IPS-15b (cell line): ENCODE measurements around the gene ACSM2B.
"Not testable (repeated sequence)": the region's sequence is repeated elsewhere in the genome, so short reads cannot be mapped to it uniquely, and the experiment has no call there.

Experiments
- H3K27me3 ChIP-seq: one replicate; pipeline ENCODE4 v1.6.1; 2013; ENCODE audit warnings: low read length; ENCODE audit not compliant: control insufficient read depth, insufficient read depth
- H3K36me3 ChIP-seq: one replicate; pipeline ENCODE4 v1.6.1; 2013; ENCODE audit warnings: low read length; ENCODE audit not compliant: control insufficient read depth, insufficient read depth
- H3K4me1 ChIP-seq: one replicate; pipeline ENCODE4 v1.6.1; 2013; ENCODE audit warnings: mild to moderate bottlenecking, low read length; ENCODE audit not compliant: control insufficient read depth, insufficient read depth
- H3K4me3 ChIP-seq: one replicate; pipeline ENCODE4 v1.5.1; 2013; ENCODE audit warnings: low read depth, low read length
- H3K9ac ChIP-seq: one replicate; pipeline ENCODE4 v1.6.1; 2013; ENCODE audit warnings: low read depth, mild to moderate bottlenecking, low read length
- H3K9me3 ChIP-seq: one replicate; pipeline ENCODE4 v1.6.1; 2013; ENCODE audit warnings: mild to moderate bottlenecking, low read length; ENCODE audit not compliant: control insufficient read depth, insufficient read depth

Gene ACSM2B

DNA sequence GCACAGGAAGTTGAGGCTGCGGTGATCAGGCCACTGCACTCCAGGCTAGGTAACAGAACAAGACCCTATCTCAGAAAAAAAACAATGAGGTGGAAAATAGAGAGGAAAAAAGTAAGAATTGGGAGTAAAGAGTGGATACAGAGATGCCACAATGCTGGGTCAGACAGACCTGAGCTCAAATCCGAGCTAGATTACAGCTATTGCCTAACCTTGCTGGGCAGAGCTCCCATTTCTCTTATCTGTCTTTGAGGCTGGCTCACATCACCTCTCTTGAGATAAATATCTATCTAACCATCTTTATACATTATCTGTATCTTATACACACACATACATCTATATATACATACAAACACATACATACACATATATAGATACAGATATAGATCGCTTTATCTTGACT, 59.0 kb downstream of the ACSM2B start:
- no peaks in the 10 kb centered on the region for H3K4me1 ChIP-seq
- no peak overlapping the region for H3K9ac ChIP-seq
- H3K9me3 ChIP-seq, result peaks cover 3% of the 10 kb centered on the region
- H3K36me3 ChIP-seq, result no peaks in the 10 kb centered on the region
- no peak overlapping the region for H3K4me3 ChIP-seq
- H3K27me3 ChIP-seq, result no peaks in the 10 kb centered on the region

DNA sequence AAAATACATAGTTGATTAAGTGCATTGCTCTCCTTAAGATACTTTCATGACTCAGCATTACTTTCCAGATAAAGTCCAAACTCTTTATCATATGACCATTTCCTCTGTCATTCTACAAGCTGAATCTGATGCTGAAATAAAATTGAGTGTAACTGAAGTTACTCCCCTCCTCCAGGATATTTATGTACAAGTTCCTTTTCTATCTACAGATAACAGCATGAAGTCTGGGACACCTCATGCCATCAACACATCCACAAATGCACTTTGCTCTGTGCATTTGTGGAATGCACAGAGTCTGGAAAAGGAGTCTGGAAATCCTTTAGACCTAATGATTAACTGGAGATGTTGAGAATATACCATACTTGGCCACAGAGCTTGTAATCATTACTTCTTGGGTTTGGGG, 60.5 kb downstream of the ACSM2B start:
- Histone ChIP-seq H3K27me3 (no peaks in the 10 kb centered on the region), H3K9ac (no peak overlapping the region), H3K9me3 (peaks cover 3% of the 10 kb centered on the region), H3K4me3 (no peak overlapping the region), H3K36me3 (no peaks in the 10 kb centered on the region), H3K4me1 (no peaks in the 10 kb centered on the region)

DNA sequence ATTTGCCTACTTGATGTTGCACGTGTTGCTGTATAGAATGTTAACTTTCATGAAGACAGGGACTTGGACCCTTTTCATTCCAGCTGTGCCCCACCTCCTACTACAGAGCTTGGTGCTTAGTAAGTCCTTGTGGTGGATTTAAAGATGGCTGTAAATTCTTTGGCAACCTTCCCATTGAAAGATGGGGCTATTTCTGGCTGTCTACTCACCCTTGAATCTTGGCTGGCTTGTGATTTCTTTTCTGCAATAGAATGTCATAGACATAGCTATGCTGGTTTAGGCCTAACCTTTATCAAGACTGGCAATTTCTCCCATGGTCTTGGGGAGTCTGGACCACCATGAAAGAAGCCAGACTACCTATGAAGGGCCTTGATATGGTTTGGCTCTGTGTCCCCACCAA, 65.8 kb downstream of the ACSM2B start:
- no peaks in the 10 kb centered on the region for H3K36me3 ChIP-seq
- no peaks in the 10 kb centered on the region for H3K4me1 ChIP-seq
- H3K27me3 ChIP-seq, result no peaks in the 10 kb centered on the region
- H3K9me3 ChIP-seq, result peaks cover 6% of the 10 kb centered on the region
- H3K4me3 ChIP-seq, result no peak overlapping the region
- H3K9ac ChIP-seq, result no peak overlapping the region

DNA sequence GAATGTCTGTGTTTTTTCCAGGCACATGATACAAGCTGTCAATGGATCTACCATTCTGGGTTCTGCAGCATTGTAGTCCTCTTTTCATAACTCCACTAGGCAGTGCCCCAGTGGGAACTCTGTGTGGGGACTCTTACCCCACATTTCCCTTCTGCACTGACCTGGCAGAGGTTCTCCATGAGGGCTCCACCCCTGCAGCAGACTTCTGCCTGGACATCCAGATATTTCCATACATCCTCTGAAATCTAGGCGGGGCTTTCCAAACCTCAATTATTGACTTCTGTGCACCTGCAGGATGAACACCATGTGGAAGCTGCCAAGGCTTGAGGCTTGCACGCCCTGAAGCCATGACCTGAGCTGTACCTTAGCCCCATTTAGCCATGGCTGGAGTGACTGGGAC, 68.9 kb downstream of the ACSM2B start:
- no peaks in the 10 kb centered on the region for H3K27me3 ChIP-seq
- H3K9me3 ChIP-seq, result peaks cover 6% of the 10 kb centered on the region
- H3K36me3 ChIP-seq, result no peaks in the 10 kb centered on the region
- H3K4me1 ChIP-seq, result no peaks in the 10 kb centered on the region
- H3K9ac ChIP-seq, result no peak overlapping the region
- H3K4me3 ChIP-seq, result no peak overlapping the region

DNA sequence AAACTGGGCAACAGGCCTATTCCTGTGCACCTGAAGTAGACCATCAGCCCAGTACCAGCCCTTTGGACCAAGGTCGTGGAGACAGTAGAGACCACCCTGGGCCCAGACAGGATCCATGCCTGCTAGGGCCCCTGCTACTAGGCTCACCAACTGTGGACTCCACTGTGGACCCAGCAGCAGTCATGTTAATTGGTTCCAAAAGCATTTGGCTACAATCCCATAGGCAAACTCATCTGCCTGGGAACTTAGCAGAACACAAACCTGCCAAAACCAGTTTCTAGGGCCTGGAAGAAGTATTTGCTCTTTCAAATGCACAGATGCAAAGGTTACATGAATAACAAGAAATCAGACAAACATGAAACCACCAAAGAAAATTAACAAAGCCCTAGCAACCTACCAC, 71.7 kb downstream of the ACSM2B start:
- H3K4me3 ChIP-seq, result no peak overlapping the region
- no peaks in the 10 kb centered on the region for H3K27me3 ChIP-seq
- H3K36me3 ChIP-seq, result no peaks in the 10 kb centered on the region
- H3K9ac ChIP-seq, result no peak overlapping the region
- H3K4me1 ChIP-seq, result no peaks in the 10 kb centered on the region
- peaks cover 6% of the 10 kb centered on the region for H3K9me3 ChIP-seq

DNA sequence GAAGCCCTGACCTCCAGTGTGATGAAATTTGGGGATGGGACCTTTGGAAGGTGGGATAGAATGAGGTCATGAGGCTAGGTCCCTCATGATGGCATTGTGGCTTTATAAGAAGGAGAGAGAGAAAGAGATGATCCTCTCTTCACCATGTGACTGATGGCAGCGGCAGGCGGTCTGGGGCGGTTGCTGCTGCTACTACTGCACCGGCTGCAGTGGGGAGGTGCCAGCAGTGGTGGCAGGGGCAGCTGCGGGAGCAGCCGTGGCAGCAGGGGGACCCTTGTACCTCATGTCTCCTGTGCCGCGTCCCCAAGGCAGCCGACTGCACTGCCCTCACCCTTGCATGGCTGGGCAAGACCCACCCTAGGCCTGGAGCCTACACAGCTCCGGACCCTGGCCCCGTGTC, 84.7 kb downstream of the ACSM2B start:
- H3K27me3 ChIP-seq, H3K4me3 ChIP-seq, H3K4me1 ChIP-seq, H3K36me3 ChIP-seq, H3K9ac ChIP-seq, H3K9me3 ChIP-seq: not testable (repeated sequence)

DNA sequence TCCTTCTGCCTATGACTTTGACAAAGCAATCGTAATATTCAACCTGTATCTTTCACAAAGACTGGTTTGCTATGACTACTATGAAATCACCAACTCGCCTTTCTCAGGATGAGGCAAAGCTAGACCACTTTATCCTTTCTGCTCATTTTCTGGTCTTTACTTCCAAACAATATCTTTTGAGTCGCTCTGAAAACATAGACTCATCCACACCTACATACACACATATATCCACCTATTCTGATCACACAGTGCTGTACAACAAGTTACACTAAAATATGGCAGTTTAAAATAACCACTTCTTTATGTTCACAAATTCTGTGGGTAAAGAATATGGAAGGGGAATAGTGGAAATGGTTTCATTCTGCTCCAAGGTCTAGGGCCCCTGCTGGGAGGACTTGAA, 85.2 kb downstream of the ACSM2B start:
- not testable (repeated sequence) for H3K27me3 ChIP-seq, H3K4me1 ChIP-seq, H3K4me3 ChIP-seq, H3K9ac ChIP-seq, H3K9me3 ChIP-seq, H3K36me3 ChIP-seq
